Activated CD8-positive, alpha-beta memory T cell treated with anti-CD3 and anti-CD28 coated beads for 36 hours (primary cell): ENCODE results near the gene LNX1. TPM values are rescaled to one million over a fixed set of nuclear protein-coding genes. Genes with fewer than 3 reads are reported as not detected.
"Not testable (repeated sequence)": the region's sequence is repeated elsewhere in the genome, so short reads cannot be mapped to it uniquely, and the experiment has no call there.

Experiments used
- CTCF ChIA-PET: fragments of 350-600 bp; sonication (Branson Sonifier 250); formaldehyde crosslinking; loops from one replicate; lab custom pipeline; 2021; ENCODE audit warnings: antibody characterized with exemption; lab: Charles Lee
- POLR2A ChIA-PET: fragments of 350-600 bp; sonication (Branson Sonifier 250); formaldehyde crosslinking; loops from one replicate; lab custom pipeline; 2021; ENCODE audit warnings: antibody characterized with exemption; lab: Charles Lee
- total RNA-seq, 2 experiments: library from RNA; stranded (reverse); gene quantifications; one replicate each; pipeline ENCODE4 v1.2.3, GENCODE V29; 2021

The LNX1 gene
- total RNA-seq, 2 experiments from 2014 or later, result not detected

- POLR2A ChIA-PET, result no interaction called here
- CTCF ChIA-PET, result no interaction called here
Measured at GRCh38 chr4:53444954-53445353, 146.3 kb downstream of the LNX1 start.

- ChIA-PET CTCF (no interaction called here), POLR2A (no interaction called here)
Measured at GRCh38 chr4:53441564-53441963, 149.7 kb downstream of the LNX1 start.

- CTCF ChIA-PET, result interaction anchor here (0.8 kb wide), 1 partner anchor 14 kb away, joined by 3 read pairs; no protein-coding TSS in a partner anchor
Measured at GRCh38 chr4:53436251-53436650, 155.0 kb downstream of the LNX1 start.

GRCh38 chr4:53432528-53433424 lies 158.5 kb downstream of the LNX1 start:
- POLR2A ChIA-PET, result interaction anchor here (0.7 kb wide), 1 partner anchor 10 kb away, joined by 5 read pairs; no protein-coding TSS in a partner anchor
- CTCF ChIA-PET, result interaction anchor here (0.7 kb wide), 1 partner anchor 245 kb away, joined by 3 read pairs; no protein-coding TSS in a partner anchor

More at GRCh38 chr4:53436251-53436650, 155.0 kb downstream of the LNX1 start:
- POLR2A ChIA-PET, result no interaction called here

GRCh38 chr4:53431052-53431451 lies 160.2 kb downstream of the LNX1 start:
- POLR2A ChIA-PET, result no interaction called here
- CTCF ChIA-PET, result no interaction called here

- POLR2A ChIA-PET, result no interaction called here
- CTCF ChIA-PET, result no interaction called here
Measured at GRCh38 chr4:53427366-53427765, 163.9 kb downstream of the LNX1 start.

- POLR2A ChIA-PET, result no interaction called here
- CTCF ChIA-PET, result no interaction called here
Measured at GRCh38 chr4:53424280-53424679, 167.0 kb downstream of the LNX1 start.

GRCh38 chr4:53422367-53422766 lies 168.9 kb downstream of the LNX1 start:
- CTCF ChIA-PET, result no interaction called here
- POLR2A ChIA-PET, result no interaction called here

- CTCF ChIA-PET, result no interaction called here
- POLR2A ChIA-PET, result no interaction called here
Measured at GRCh38 chr4:53421791-53422190, 169.5 kb downstream of the LNX1 start.

- POLR2A ChIA-PET, result no interaction called here
- CTCF ChIA-PET, result no interaction called here
Measured at GRCh38 chr4:53419208-53419607, 172.1 kb downstream of the LNX1 start.

- CTCF ChIA-PET, POLR2A ChIA-PET: not testable (repeated sequence)
Measured at GRCh38 chr4:53409479-53409878, 181.8 kb downstream of the LNX1 start.

Other genes starting within 250 kb of the LNX1 start
- 10 to 100 TPM; 29.3 to 29.7 TPM for gene SCFD2, start 225.4 kb downstream of the LNX1 start, total RNA-seq
- gene FIP1L1, start 213.8 kb downstream of the LNX1 start, total RNA-seq, result 10 to 100 TPM; 74.1 to 75.4 TPM